Endothelial cell (in vitro differentiated cells): ENCODE measurements around the gene ZNF91. TPM values are rescaled to one million over a fixed set of nuclear protein-coding genes. Genes with fewer than 3 reads are reported as not detected.
A peak's percentile ranks its signal among the peaks of the same experiment; 100 is the strongest.
"Not testable (repeated sequence)": the region's sequence is repeated elsewhere in the genome, so short reads cannot be mapped to it uniquely, and the experiment has no call there.

ENCODE experiments used
- DNase-seq: peaks from one replicate; pipeline ENCODE4 v3.0.0; 2021; ENCODE audit warnings: low spot score
- H3K27ac Mint-ChIP-seq: one replicate; pipeline ENCODE4 v1.8.0; 2021; ENCODE audit warnings: mixed read lengths, inconsistent platforms; ENCODE audit not compliant: unreplicated experiment
- H3K27me3 Mint-ChIP-seq: one replicate; pipeline ENCODE4 v1.8.0; 2021; ENCODE audit warnings: mild to moderate bottlenecking, moderate library complexity, mixed read lengths, inconsistent platforms; ENCODE audit not compliant: unreplicated experiment
- H3K36me3 Mint-ChIP-seq: one replicate; pipeline ENCODE4 v1.8.0; 2021; ENCODE audit warnings: mild to moderate bottlenecking, low read depth, mixed read lengths, inconsistent platforms; ENCODE audit not compliant: unreplicated experiment
- H3K4me1 Mint-ChIP-seq: one replicate; pipeline ENCODE4 v1.8.0; 2021; ENCODE audit warnings: mild to moderate bottlenecking, mixed read lengths, inconsistent platforms; ENCODE audit not compliant: unreplicated experiment
- H3K4me3 Mint-ChIP-seq: one replicate; pipeline ENCODE4 v1.8.0; 2021; ENCODE audit warnings: mild to moderate bottlenecking, mixed read lengths, inconsistent platforms; ENCODE audit not compliant: unreplicated experiment
- H3K9me3 Mint-ChIP-seq: one replicate; pipeline ENCODE4 v1.8.0; 2021; ENCODE audit warnings: mixed read lengths, inconsistent platforms; ENCODE audit not compliant: unreplicated experiment
- total RNA-seq: library from RNA; stranded (reverse); fragmentation: NEBNext Ultra II Directional; extraction: Animal tissue kit (Norgen Biotek cat#: 25700); gene quantifications from one replicate; pipeline ENCODE4 v1.2.1, GENCODE V29; 2021; ENCODE audit not compliant: unreplicated experiment
- TF ChIP-seq, protein P1 (sequence below): fragments of 200-600 bp; sonication (generic); IDR thresholded peaks from one replicate; pipeline ENCODE4 v1.5.0; 2021; ENCODE audit warnings: antibody characterized with exemption; ENCODE audit not compliant: unreplicated experiment

Gene ZNF91
- total RNA-seq, 1 donor from 2014 or later, result 51.4 TPM

DNA sequence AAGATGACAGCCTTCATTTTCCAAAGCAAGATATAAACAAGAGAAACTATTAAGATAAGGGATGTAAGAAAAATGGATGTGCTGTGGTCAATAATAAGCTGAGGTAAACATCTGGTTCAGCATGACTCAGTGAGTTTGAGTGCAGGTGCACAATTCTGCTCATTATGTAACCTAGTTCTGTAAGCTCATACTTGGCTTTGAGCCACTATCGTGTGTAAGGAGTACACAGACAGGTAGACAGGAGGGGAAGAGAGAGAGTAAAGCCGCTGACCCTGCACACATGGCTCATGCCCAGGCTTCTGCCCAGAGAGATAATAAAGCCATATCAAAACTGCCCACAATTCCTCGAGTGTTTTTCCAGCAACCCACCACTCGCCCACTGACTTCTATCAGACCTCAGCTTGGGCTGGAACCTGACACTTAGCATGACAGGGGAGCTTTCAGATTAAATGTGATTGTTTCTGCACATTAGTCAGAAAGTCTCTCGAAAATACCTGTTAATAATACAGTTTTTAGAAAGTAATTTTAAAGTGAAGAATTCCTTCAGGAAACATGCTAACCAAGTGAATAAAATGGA lies 51.7 kb downstream of the ZNF91 start:
- H3K36me3 Mint-ChIP-seq, result peaks cover 81% of the 10 kb centered on the region
- peaks cover 8% of the 10 kb centered on the region for H3K27me3 Mint-ChIP-seq
- H3K4me1 Mint-ChIP-seq, result no peaks in the 10 kb centered on the region
- H3K27ac Mint-ChIP-seq, result no peak overlapping the region
- H3K4me3 Mint-ChIP-seq, result peak overlapping the region; percentile 48
- TF ChIP-seq, protein P1, sequence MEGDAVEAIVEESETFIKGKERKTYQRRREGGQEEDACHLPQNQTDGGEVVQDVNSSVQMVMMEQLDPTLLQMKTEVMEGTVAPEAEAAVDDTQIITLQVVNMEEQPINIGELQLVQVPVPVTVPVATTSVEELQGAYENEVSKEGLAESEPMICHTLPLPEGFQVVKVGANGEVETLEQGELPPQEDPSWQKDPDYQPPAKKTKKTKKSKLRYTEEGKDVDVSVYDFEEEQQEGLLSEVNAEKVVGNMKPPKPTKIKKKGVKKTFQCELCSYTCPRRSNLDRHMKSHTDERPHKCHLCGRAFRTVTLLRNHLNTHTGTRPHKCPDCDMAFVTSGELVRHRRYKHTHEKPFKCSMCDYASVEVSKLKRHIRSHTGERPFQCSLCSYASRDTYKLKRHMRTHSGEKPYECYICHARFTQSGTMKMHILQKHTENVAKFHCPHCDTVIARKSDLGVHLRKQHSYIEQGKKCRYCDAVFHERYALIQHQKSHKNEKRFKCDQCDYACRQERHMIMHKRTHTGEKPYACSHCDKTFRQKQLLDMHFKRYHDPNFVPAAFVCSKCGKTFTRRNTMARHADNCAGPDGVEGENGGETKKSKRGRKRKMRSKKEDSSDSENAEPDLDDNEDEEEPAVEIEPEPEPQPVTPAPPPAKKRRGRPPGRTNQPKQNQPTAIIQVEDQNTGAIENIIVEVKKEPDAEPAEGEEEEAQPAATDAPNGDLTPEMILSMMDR, result no peak
- H3K9me3 Mint-ChIP-seq, result peaks cover 30% of the 10 kb centered on the region
- no peak for DNase-seq

DNA sequence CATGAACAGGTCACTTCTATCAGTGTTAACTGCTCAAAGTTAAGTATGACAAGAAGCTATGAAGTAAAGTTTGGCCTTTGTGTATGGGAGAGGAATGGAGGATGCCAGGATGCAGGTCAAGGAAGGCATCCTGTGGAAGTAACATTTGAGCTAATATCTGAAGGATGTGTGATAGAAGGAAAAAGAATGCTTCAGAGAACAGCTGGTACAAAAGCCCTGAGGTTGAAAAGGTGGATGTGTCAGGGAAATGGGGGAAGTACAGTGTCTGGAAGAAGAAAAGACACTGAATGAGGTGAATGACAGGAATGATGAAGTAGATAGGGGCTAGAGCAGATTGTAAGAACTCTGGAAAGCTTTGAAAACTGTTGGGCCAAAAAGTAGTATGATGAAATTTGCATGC lies 67.1 kb downstream of the ZNF91 start:
- Mint-ChIP-seq H3K4me3 (peak overlapping the region; percentile 10), H3K9me3 (peaks cover 29% of the 10 kb centered on the region), H3K27ac (no peak overlapping the region), H3K36me3 (peaks cover 57% of the 10 kb centered on the region), H3K27me3 (peaks cover 10% of the 10 kb centered on the region), H3K4me1 (no peaks in the 10 kb centered on the region)
- TF ChIP-seq, protein P1, result no peak
- DNase-seq, result no peak

DNA sequence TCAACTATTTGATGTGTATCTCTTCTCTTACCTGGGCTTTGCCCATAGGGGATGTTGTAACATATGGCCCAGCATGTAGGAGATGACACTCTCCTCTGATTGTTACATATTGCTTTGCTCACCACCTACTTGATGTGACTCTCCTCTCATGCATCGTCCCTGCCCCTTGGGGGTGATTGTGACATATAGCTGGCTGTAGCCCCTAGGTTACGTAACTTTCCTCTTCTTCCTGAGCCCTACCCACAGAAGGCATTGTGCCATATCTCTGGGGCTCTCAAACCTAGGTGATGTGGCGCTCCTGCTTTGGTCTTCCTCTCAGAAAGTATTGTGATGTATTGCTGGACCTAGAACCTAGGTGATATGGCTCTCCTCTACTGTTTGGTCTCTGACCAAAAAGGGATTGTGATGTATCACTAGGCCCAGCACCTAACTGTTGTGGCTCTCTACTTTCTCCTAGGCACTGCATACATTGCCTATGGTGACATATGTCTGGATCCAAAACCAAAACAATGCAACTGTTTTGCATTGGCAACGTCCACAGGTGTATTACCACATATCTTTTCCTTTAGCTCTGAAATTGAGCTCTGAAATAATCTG lies 73.2 kb downstream of the ZNF91 start:
- Mint-ChIP-seq H3K27me3 (peaks cover 18% of the 10 kb centered on the region), H3K36me3 (peaks cover 52% of the 10 kb centered on the region)

DNA sequence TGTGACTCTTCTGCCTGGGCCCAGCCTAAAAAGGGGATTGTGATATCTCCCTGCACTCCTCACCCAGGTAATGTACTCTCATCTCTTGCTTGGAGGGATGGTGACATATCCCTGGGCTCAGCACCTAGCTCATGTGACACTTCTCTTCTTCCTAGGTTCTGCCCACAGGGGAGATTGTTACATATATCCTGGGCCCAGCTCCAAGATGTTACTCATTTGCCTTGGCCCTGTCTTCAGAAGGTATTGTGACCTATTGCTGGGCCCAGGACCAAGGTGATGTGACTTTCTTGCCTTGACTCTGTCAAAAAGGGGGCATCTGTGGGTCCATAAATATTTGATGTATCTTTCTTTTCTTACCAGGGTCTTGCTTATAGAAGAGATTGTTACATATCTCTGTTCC lies 73.9 kb downstream of the ZNF91 start:
- not testable (repeated sequence) for H3K4me1 Mint-ChIP-seq, H3K4me3 Mint-ChIP-seq, H3K27ac Mint-ChIP-seq, DNase-seq
- peaks cover 18% of the 10 kb centered on the region for H3K27me3 Mint-ChIP-seq
- H3K36me3 Mint-ChIP-seq, result peaks cover 52% of the 10 kb centered on the region
- peaks cover 30% of the 10 kb centered on the region for H3K9me3 Mint-ChIP-seq

More for the DNA sequence above, 73.2 kb downstream of the ZNF91 start:
- DNase-seq, result no peak
- no peak overlapping the region for H3K27ac Mint-ChIP-seq
- peaks cover 30% of the 10 kb centered on the region for H3K9me3 Mint-ChIP-seq
- H3K4me3 Mint-ChIP-seq, result peak overlapping the region; percentile 13
- H3K4me1 Mint-ChIP-seq, result no peaks in the 10 kb centered on the region
- TF ChIP-seq, protein P1, result no peak

DNA sequence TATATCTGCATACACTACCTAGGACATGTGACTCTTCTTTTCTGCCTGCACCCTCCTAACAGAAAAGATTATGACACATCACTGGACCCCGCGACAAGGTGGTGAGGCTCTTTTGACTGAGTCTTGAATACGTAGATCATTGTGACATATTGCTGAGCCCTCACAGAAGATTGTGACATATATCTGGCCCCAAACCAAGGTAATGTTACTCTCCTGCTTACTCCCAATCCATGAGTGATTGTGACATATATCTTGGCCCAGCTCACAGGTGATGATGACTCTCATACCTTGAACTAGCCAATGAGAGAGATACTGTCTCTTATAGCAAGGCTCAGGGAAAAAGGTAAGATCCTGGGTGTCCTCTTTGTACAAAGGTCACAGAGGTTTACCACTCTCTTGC lies 75.7 kb downstream of the ZNF91 start:
- H3K4me3 Mint-ChIP-seq, DNase-seq, H3K27ac Mint-ChIP-seq, H3K4me1 Mint-ChIP-seq: not testable (repeated sequence)
- Mint-ChIP-seq H3K27me3 (peaks cover 15% of the 10 kb centered on the region), H3K36me3 (peaks cover 40% of the 10 kb centered on the region), H3K9me3 (peaks cover 22% of the 10 kb centered on the region)

DNA sequence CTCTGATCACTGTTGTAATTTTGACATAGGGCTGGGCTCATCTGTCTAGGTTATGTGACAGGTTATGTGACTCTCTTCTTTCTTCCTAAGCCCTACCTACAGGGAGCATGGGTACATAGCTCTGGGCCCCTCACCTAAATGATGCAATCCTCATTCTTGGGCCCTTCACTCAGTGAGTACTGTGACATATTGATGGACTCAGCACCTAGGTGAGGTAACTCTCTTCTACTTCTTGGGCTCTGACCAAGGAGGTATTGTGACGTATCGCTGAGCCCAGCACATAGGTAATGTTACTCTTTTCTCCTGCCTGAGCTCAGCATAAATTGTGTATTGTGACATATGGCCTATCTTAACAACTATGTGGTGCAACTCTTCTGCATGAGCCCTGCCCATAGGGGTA lies 76.3 kb downstream of the ZNF91 start:
- Mint-ChIP-seq H3K27me3 (peaks cover 12% of the 10 kb centered on the region), H3K9me3 (peaks cover 16% of the 10 kb centered on the region), H3K36me3 (peaks cover 35% of the 10 kb centered on the region), H3K4me3 (peak overlapping the region; percentile 34)
- not testable (repeated sequence) for H3K4me1 Mint-ChIP-seq, H3K27ac Mint-ChIP-seq, DNase-seq
